ENCODE data around the gene MRPL19.

Gene MRPL19

GRCh38 chr2:75646583-75647425 lies at the start of gene MRPL19:
Gene MRPL19, plus strand, starts transcription at chr2:75646783. Its CDS starts 25 bp downstream, at chr2:75646808.
- peak; percentile 53 for DNase-seq (ENCODE audit: low read depth)

GRCh38 chr2:75596784-75597183 lies 49.8 kb upstream of the MRPL19 start:
- DNase-seq (ENCODE audit: low read depth): no peak

GRCh38 chr2:75597949-75598348 lies 48.6 kb upstream of the MRPL19 start:
- no peak for DNase-seq (ENCODE audit: low read depth)

GRCh38 chr2:75598589-75599155 lies 47.9 kb upstream of the MRPL19 start:
- DNase-seq (ENCODE audit: low read depth): no peak

- DNase-seq (ENCODE audit: low read depth): no peak
These were observed 46.0 kb upstream of the MRPL19 start for GRCh38 chr2:75600461-75601011.

GRCh38 chr2:75602724-75603342 lies 43.8 kb upstream of the MRPL19 start:
- DNase-seq (ENCODE audit: low read depth): no peak

GRCh38 chr2:75603477-75603876 lies 43.1 kb upstream of the MRPL19 start:
- no peak for DNase-seq (ENCODE audit: low read depth)

GRCh38 chr2:75604484-75604883 lies 42.1 kb upstream of the MRPL19 start:
- DNase-seq (ENCODE audit: low read depth): no peak

GRCh38 chr2:75605770-75606529 lies 40.6 kb upstream of the MRPL19 start:
- no peak for DNase-seq (ENCODE audit: low read depth)

GRCh38 chr2:75606761-75607399 lies 39.7 kb upstream of the MRPL19 start:
- DNase-seq (ENCODE audit: low read depth): no peak

GRCh38 chr2:75607400-75607798 lies 39.2 kb upstream of the MRPL19 start:
- no peak for DNase-seq (ENCODE audit: low read depth)

- no peak for DNase-seq (ENCODE audit: low read depth)
These were observed 38.4 kb upstream of the MRPL19 start for GRCh38 chr2:75607988-75608683.

- peak; percentile 18 for DNase-seq (ENCODE audit: low read depth)
These were observed 37.8 kb upstream of the MRPL19 start for GRCh38 chr2:75608684-75609333.

- DNase-seq (ENCODE audit: low read depth): no peak
These were observed 37.3 kb upstream of the MRPL19 start for GRCh38 chr2:75609334-75609689.

- DNase-seq (ENCODE audit: low read depth): no peak
These were observed 36.6 kb upstream of the MRPL19 start for GRCh38 chr2:75609937-75610508.

- DNase-seq (ENCODE audit: low read depth): no peak
These were observed 35.9 kb upstream of the MRPL19 start for GRCh38 chr2:75610671-75611070.

GRCh38 chr2:75612108-75612861 lies 34.3 kb upstream of the MRPL19 start:
- DNase-seq (ENCODE audit: low read depth): no peak

GRCh38 chr2:75612862-75613243 lies 33.7 kb upstream of the MRPL19 start:
- no peak for DNase-seq (ENCODE audit: low read depth)

- no peak for DNase-seq (ENCODE audit: low read depth)
These were observed 32.4 kb upstream of the MRPL19 start for GRCh38 chr2:75614162-75614651.
